GM23338 (cell line): Measurements from ENCODE around the gene PLIN4. TPM values are rescaled to one million over a fixed set of nuclear protein-coding genes. Genes with fewer than 3 reads are reported as not detected.

ENCODE experiments used
- ATAC-seq: fragments of 200-7000 bp; cut with Tn5 transposase; 3 replicates; pipeline ENCODE4 v1.9.1; 2020
- DNase-seq: peaks from one replicate; pipeline ENCODE4 v3.0.0-alpha.2; 2015; ENCODE audit warnings: low spot score
- H2AFZ ChIP-seq: fragments of 200-600 bp; sonication (generic); 2 replicates; pipeline ENCODE4 v1.8.0; 2016; ENCODE audit warnings: antibody characterized with exemption, mild to moderate bottlenecking, moderate library complexity
- H3F3A ChIP-seq: fragments of 200-600 bp; sonication (generic); replicated peaks from 2 replicates; pipeline ENCODE4 v1.8.0; 2017; ENCODE audit warnings: antibody characterized with exemption, mixed run types, low read depth
- H3K27ac ChIP-seq: fragments of 200-600 bp; sonication (generic); 2 replicates; pipeline ENCODE4 v1.6.1; 2016; ENCODE audit warnings: low read depth
- H3K27me3 ChIP-seq: fragments of 200-600 bp; sonication (generic); 2 replicates; pipeline ENCODE4 v1.8.0; 2016; ENCODE audit warnings: mild to moderate bottlenecking, mixed run types, moderate library complexity; ENCODE audit not compliant: insufficient read depth
- H3K36me3 ChIP-seq: fragments of 200-600 bp; sonication (generic); 2 replicates; pipeline ENCODE4 v1.8.0; 2016; ENCODE audit warnings: mild to moderate bottlenecking; ENCODE audit not compliant: insufficient read depth
- H3K4me1 ChIP-seq: fragments of 200-600 bp; sonication (generic); 2 replicates; pipeline ENCODE4 v1.8.0; 2016; ENCODE audit warnings: mild to moderate bottlenecking, moderate library complexity; ENCODE audit not compliant: insufficient read depth
- H3K4me2 ChIP-seq: fragments of 200-600 bp; sonication (generic); 2 replicates; pipeline ENCODE4 v1.7.1; 2017; ENCODE audit warnings: mixed run types
- H3K4me3 ChIP-seq: fragments of 200-600 bp; sonication (generic); 2 replicates; pipeline ENCODE4 v1.6.1; 2016; ENCODE audit warnings: mixed run types
- H3K79me2 ChIP-seq: fragments of 200-600 bp; sonication (generic); replicated peaks from 2 replicates; pipeline ENCODE4 v1.8.0; 2017; ENCODE audit warnings: mild to moderate bottlenecking; ENCODE audit not compliant: insufficient read depth
- H3K9me2 ChIP-seq: fragments of 200-600 bp; sonication (generic); 2 replicates; pipeline ENCODE4 v1.8.0; 2017; ENCODE audit not compliant: insufficient read depth
- H4K20me1 ChIP-seq: fragments of 200-600 bp; sonication (generic); replicated peaks from 2 replicates; pipeline ENCODE4 v1.8.0; 2017; ENCODE audit warnings: mild to moderate bottlenecking; ENCODE audit not compliant: insufficient read depth
- H3K27ac Mint-ChIP-seq: 2 replicates; pipeline ENCODE4 v1.8.0; 2020; ENCODE audit warnings: inconsistent platforms, mild to moderate bottlenecking, moderate library complexity, mixed read lengths
- H3K27me3 Mint-ChIP-seq: 3 replicates; pipeline ENCODE4 v1.8.0; 2022; ENCODE audit warnings: low read depth, mild to moderate bottlenecking, moderate library complexity, mixed read lengths, inconsistent platforms; ENCODE audit not compliant: insufficient read depth, poor library complexity
- H3K36me3 Mint-ChIP-seq: 3 replicates; pipeline ENCODE4 v1.8.0; 2021; ENCODE audit warnings: low read depth, mild to moderate bottlenecking, inconsistent platforms, moderate library complexity, mixed read lengths
- H3K4me1 Mint-ChIP-seq: 3 replicates; pipeline ENCODE4 v1.8.0; 2020; ENCODE audit warnings: mild to moderate bottlenecking, inconsistent platforms, mixed read lengths
- H3K4me3 Mint-ChIP-seq: 3 replicates; pipeline ENCODE4 v1.8.0; 2021; ENCODE audit warnings: moderate library complexity, mild to moderate bottlenecking, inconsistent platforms, mixed read lengths
- H3K9me3 Mint-ChIP-seq: 3 replicates; pipeline ENCODE4 v1.8.0; 2020; ENCODE audit warnings: moderate library complexity, mild to moderate bottlenecking, inconsistent platforms, mixed read lengths
- POLR2AphosphoS5 ChIP-seq: IDR thresholded peaks from 2 replicates; pipeline ENCODE4 v1.6.1; 2016; ENCODE audit warnings: antibody characterized with exemption, low read depth
- ZNF331 ChIP-seq: fragments of 250-450 bp; sonication (Bioruptor Pico); IDR thresholded peaks from 2 replicates; pipeline ENCODE4 v1.5.0; 2020; ENCODE audit warnings: low read depth, mild to moderate bottlenecking, moderate library complexity
- polyA plus RNA-seq: library from polyadenylated mRNA; unstranded; fragments of >200 nt; fragmentation: Nextera tagmentation; extraction: Ambion mirVana; gene quantifications from 2 replicates; pipeline ENCODE4 v1.2.1, GENCODE V29; 2016
- total RNA-seq: library from RNA; depleted of rRNA; stranded (reverse); fragments of >200 nt; shearing (Covaris generic); gene quantifications from 2 replicates; pipeline ENCODE4 v1.2.3, GENCODE V29; 2014
- TF ChIP-seq, protein P1 (sequence below): IDR thresholded peaks from one replicate; pipeline ENCODE4 v1.6.1; 2018; ENCODE audit warnings: antibody characterized with exemption; ENCODE audit not compliant: unreplicated experiment
- TF ChIP-seq, protein P2 (sequence below): IDR thresholded peaks from 2 replicates; pipeline ENCODE4 v1.6.1; 2016; ENCODE audit warnings: antibody characterized with exemption

Gene PLIN4
- total and polyA plus RNA-seq, 2 experiments from 2014 or later: 0.19 to 0.59 TPM

DNA sequence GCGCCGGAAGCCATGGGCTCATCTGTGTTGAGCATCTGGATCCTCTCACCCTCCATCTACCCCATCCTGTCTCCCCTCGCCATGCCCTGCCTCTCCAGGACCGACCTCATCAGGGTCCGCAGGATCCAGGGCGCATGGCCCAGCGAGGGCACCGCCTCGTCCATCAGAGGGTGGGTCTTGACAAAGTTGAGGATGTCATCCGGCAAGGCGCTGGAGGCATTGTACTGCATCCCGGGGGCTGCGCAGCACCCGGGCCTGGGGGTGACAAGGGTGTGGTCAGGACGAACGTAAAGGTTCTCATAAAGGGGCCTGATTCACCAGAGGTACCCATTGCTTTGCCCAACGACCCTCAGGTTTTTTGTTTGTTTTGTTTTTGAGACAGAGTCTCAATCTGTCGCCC lies 31.7 kb upstream of the PLIN4 start:
- TF ChIP-seq, protein P1, sequence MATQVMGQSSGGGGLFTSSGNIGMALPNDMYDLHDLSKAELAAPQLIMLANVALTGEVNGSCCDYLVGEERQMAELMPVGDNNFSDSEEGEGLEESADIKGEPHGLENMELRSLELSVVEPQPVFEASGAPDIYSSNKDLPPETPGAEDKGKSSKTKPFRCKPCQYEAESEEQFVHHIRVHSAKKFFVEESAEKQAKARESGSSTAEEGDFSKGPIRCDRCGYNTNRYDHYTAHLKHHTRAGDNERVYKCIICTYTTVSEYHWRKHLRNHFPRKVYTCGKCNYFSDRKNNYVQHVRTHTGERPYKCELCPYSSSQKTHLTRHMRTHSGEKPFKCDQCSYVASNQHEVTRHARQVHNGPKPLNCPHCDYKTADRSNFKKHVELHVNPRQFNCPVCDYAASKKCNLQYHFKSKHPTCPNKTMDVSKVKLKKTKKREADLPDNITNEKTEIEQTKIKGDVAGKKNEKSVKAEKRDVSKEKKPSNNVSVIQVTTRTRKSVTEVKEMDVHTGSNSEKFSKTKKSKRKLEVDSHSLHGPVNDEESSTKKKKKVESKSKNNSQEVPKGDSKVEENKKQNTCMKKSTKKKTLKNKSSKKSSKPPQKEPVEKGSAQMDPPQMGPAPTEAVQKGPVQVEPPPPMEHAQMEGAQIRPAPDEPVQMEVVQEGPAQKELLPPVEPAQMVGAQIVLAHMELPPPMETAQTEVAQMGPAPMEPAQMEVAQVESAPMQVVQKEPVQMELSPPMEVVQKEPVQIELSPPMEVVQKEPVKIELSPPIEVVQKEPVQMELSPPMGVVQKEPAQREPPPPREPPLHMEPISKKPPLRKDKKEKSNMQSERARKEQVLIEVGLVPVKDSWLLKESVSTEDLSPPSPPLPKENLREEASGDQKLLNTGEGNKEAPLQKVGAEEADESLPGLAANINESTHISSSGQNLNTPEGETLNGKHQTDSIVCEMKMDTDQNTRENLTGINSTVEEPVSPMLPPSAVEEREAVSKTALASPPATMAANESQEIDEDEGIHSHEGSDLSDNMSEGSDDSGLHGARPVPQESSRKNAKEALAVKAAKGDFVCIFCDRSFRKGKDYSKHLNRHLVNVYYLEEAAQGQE: no peak
- Mint-ChIP-seq H3K36me3 (peaks cover 55% of the 10 kb centered on the region), H3K4me3 (no peak overlapping the region), H3K27ac (no peak overlapping the region), H3K4me1 (no peaks in the 10 kb centered on the region), H3K9me3 (no peaks in the 10 kb centered on the region), H3K27me3 (peaks cover 16% of the 10 kb centered on the region)
- no peak overlapping the region for H3K4me3 ChIP-seq
- DNase-seq: no peak
- ATAC-seq: no peak
- no peaks in the 10 kb centered on the region for H3F3A ChIP-seq
- H3K9me2 ChIP-seq: no peaks in the 10 kb centered on the region
- H3K4me2 ChIP-seq: no peak overlapping the region
- no peaks in the 10 kb centered on the region for H3K79me2 ChIP-seq
- peaks cover 4% of the 10 kb centered on the region for H3K36me3 ChIP-seq
- no peaks in the 10 kb centered on the region for H3K4me1 ChIP-seq
- H3K27me3 ChIP-seq: no peaks in the 10 kb centered on the region
- peaks cover 4% of the 10 kb centered on the region; the same call in 1 of the 2 replicates for H4K20me1 ChIP-seq
- no peak overlapping the region for H2AFZ ChIP-seq
- no peak overlapping the region for H3K27ac ChIP-seq

DNA sequence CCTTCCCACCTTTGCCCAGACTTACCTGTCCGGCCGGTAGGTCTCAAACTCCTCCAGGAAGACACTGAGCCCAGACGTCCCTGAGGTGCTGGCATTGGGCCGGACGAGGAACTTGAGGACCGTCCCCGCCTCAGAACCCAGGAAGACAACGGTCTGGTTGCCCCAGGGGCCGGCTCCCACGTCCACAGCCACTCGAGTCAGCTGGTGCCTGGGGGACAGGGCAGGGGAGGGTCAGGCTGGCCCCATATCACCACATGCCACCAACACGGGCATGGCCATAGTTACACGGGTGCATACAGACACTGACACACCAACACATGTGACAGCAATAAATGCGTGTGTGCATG lies 29.9 kb upstream of the PLIN4 start:
- Mint-ChIP-seq H3K4me3 (no peak overlapping the region), H3K9me3 (no peaks in the 10 kb centered on the region), H3K36me3 (peaks cover 38% of the 10 kb centered on the region), H3K27me3 (peaks cover 13% of the 10 kb centered on the region), H3K4me1 (no peaks in the 10 kb centered on the region), H3K27ac (no peak overlapping the region)
- H4K20me1 ChIP-seq: peaks cover 4% of the 10 kb centered on the region; the same call in 1 of the 2 replicates
- H3K36me3 ChIP-seq: peaks cover 4% of the 10 kb centered on the region
- no peak overlapping the region for H2AFZ ChIP-seq
- DNase-seq: no peak
- no peaks in the 10 kb centered on the region for H3K27me3 ChIP-seq
- no peaks in the 10 kb centered on the region for H3F3A ChIP-seq
- ATAC-seq: no peak
- TF ChIP-seq, protein P2, sequence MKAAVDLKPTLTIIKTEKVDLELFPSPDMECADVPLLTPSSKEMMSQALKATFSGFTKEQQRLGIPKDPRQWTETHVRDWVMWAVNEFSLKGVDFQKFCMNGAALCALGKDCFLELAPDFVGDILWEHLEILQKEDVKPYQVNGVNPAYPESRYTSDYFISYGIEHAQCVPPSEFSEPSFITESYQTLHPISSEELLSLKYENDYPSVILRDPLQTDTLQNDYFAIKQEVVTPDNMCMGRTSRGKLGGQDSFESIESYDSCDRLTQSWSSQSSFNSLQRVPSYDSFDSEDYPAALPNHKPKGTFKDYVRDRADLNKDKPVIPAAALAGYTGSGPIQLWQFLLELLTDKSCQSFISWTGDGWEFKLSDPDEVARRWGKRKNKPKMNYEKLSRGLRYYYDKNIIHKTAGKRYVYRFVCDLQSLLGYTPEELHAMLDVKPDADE: no peak
- TF ChIP-seq POLR2AphosphoS5: no peak
- TF ChIP-seq ZNF331 (CRISPR knock-in tag): no peak
- no peaks in the 10 kb centered on the region for H3K4me1 ChIP-seq
- no peaks in the 10 kb centered on the region for H3K79me2 ChIP-seq
- H3K4me2 ChIP-seq: no peak overlapping the region
- H3K9me2 ChIP-seq: no peaks in the 10 kb centered on the region
- H3K27ac ChIP-seq: no peak overlapping the region
- H3K4me3 ChIP-seq: no peak overlapping the region
